PFSK-1 (cell line): ENCODE measurements around the gene ADORA3.

Source experiments
- POLR2AphosphoS5 ChIP-seq: IDR thresholded peaks from 2 replicates; pipeline ENCODE4 v1.6.1; 2012; ENCODE audit warnings: low read depth, mild to moderate bottlenecking, control low read depth, low read length, moderate library complexity
- REST ChIP-seq, 2 experiments: IDR thresholded peaks; 2 replicates each; pipeline versions ENCODE4 v1.6.1 to v1.8.0; 2011 to 2012; ENCODE audit warnings: low read depth in 2 of 2, low read length in 2 of 2, control low read depth in 1 of 2, inconsistent platforms in 1 of 2, mild to moderate bottlenecking in 1 of 2, moderate library complexity in 1 of 2; ENCODE audit not compliant: insufficient read depth in 1 of 2
- SIN3A ChIP-seq: IDR thresholded peaks from 2 replicates; pipeline ENCODE4 v1.6.1; 2012; ENCODE audit warnings: mild to moderate bottlenecking, low read length, moderate library complexity, borderline replicate concordance; ENCODE audit not compliant: insufficient read depth
- TAF1 ChIP-seq: IDR thresholded peaks from 2 replicates; pipeline ENCODE4 v1.6.1; 2012; ENCODE audit warnings: low read length, control low read depth, borderline replicate concordance; ENCODE audit not compliant: insufficient read depth

GRCh38 chr1:111509997-111510375, 6.6 kb upstream of the ADORA3 start:
- TF ChIP-seq POLR2AphosphoS5 (no peak), REST (IDR thresholded peaks at IDR 0.05; ENCODE audit: insufficient read depth in 1 of 2, low read depth in 2 of 2, low read length in 2 of 2) (no peak), TAF1 (no peak), SIN3A (no peak)
